ENCODE results near the gene PUM1. TPM values are rescaled to one million over a fixed set of nuclear protein-coding genes. Genes with fewer than 3 reads are reported as not detected.

Gene PUM1
- total RNA-seq, 4 donors from 2014 or later = 61.6 to 109 (median 76.9) TPM

DNA sequence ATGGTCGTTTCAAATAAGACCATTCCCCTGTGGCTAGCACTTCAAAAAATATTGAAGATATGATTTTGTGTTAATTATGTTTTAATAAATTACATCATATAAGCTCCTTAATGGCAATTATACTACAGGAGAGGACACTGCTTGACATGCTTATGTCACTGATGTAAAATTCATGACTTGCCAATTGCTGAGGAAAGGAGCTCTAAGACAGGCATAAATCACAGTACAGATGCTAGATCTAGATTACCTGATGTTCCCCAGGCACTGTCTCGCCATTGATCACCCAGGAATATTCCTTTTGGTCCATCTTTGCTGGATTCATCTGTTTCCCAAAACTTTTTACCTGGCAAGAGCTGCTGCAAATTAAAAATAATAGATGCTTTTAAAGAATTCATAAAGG is 58.8 kb downstream of the PUM1 start:
- Histone ChIP-seq H3K4me3 (no peak overlapping the region), H3K9me3 (no peaks in the 10 kb centered on the region), H3K4me1 (peaks cover 0 to 17% (median 0%) of the 10 kb centered on the region in 4 donors), H3K36me3 (peaks cover 0 to 36% (median 0%) of the 10 kb centered on the region in 3 donors), H3K27ac (no peak overlapping the region), H3K27me3 (no peaks in the 10 kb centered on the region)
- TF ChIP-seq POLR2A (IDR thresholded peaks at IDR 0.05) (no peak), CTCF (IDR thresholded peaks at IDR 0.05) (no peak)
- no peak for DNase-seq

- Histone ChIP-seq H3K4me1 (peaks cover 0 to 8% (median 0%) of the 10 kb centered on the region in 4 donors), H3K4me3 (no peak overlapping the region), H3K27ac (no peak overlapping the region), H3K27me3 (no peaks in the 10 kb centered on the region), H3K36me3 (peaks cover 0 to 36% (median 0%) of the 10 kb centered on the region in 3 donors), H3K9me3 (no peaks in the 10 kb centered on the region)
- TF ChIP-seq POLR2A (IDR thresholded peaks at IDR 0.05) (no peak), CTCF (IDR thresholded peaks at IDR 0.05) (no peak)
- no peak for DNase-seq
These were observed 59.8 kb downstream of the PUM1 start for GRCh38 chr1:31005617-31006166.

DNA sequence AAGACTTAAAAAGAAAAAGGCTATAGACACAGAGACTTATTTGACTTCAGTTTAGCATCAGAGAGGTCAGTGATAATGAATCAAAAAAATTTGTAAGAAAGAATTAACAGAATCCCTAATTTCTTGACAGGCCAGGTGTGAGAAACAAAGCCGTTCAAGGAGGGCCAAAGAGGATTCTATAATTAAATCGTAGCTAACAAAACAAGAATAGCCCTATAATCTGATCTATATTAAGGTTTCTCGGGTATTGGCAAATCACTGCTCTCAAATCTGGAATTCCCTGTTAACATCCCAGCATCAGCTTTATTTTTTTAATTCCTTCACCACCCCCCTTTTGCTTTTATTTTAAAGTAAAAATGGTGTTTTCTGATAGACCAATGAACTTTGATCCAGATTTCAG is 60.3 kb downstream of the PUM1 start:
- TF ChIP-seq CTCF (IDR thresholded peaks at IDR 0.05) (no peak), POLR2A (IDR thresholded peaks at IDR 0.05) (no peak)

DNA sequence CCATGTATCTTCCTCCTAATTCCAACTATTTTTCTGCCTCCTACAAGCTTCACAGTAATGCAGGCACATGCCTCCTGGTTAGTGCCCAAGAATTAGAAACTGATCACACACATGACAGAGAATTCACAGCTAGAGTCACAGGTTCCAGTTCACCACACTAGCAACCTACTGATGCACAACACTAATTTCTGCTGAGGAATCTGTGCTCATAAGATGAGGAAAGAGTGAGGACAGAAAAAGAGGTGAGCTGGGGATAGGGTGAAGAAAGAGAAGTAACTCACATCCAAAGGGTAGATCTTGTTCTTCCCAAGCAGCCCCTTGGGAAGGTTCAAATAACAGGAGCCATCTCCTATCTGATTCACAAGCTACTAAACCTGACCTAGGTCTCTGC is 61.3 kb downstream of the PUM1 start:
- Histone ChIP-seq H3K4me1 (no peaks in the 10 kb centered on the region), H3K9me3 (no peaks in the 10 kb centered on the region)

More for the DNA sequence above, 60.3 kb downstream of the PUM1 start:
- Histone ChIP-seq H3K36me3 (peaks cover 0 to 36% (median 0%) of the 10 kb centered on the region in 3 donors), H3K4me1 (peaks cover 0 to 3% (median 0%) of the 10 kb centered on the region in 4 donors), H3K27ac (no peak overlapping the region), H3K9me3 (no peaks in the 10 kb centered on the region), H3K27me3 (no peaks in the 10 kb centered on the region), H3K4me3 (no peak overlapping the region)
- no peak for DNase-seq

DNA sequence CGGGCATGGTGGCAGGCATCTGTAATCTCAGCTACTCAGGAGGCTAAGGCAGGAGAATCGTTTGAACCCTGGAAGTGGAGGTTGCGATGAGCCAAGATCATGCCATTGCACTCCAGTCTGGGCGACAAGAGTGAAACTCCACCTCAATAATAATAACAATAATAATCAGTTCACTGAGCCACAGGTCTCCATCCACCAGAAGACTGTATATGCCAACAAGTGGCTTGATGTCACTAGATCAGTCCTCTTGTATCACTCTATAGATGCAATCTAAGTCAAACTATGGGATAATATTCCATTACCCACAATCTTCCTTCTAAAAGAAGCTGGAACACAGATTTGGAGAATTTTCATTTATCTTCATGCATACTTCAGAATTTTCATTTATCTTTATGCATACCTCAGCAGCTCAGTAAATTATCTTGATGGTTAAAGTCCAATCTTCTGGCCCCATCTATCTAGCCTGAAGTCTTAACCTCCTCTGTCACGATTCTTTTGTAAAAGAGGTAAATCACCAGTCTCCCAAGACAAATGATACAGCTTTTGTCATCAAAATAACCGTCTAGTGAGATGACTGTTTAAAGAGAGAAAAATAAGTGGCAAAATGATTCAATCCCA is 61.8 kb downstream of the PUM1 start:
- Histone ChIP-seq H3K4me1 (no peaks in the 10 kb centered on the region), H3K36me3 (peaks cover 0 to 36% (median 0%) of the 10 kb centered on the region in 3 donors), H3K27ac (no peak overlapping the region), H3K9me3 (no peaks in the 10 kb centered on the region), H3K27me3 (no peaks in the 10 kb centered on the region), H3K4me3 (no peak overlapping the region)
- no peak for DNase-seq
- TF ChIP-seq CTCF (IDR thresholded peaks at IDR 0.05) (no peak), POLR2A (IDR thresholded peaks at IDR 0.05) (no peak)

More for the DNA sequence above, 61.3 kb downstream of the PUM1 start:
- Histone ChIP-seq H3K4me3 (no peak overlapping the region), H3K36me3 (peaks cover 0 to 36% (median 0%) of the 10 kb centered on the region in 3 donors), H3K27ac (no peak overlapping the region), H3K27me3 (no peaks in the 10 kb centered on the region)
- TF ChIP-seq CTCF (IDR thresholded peaks at IDR 0.05) (no peak), POLR2A (IDR thresholded peaks at IDR 0.05) (no peak)
- DNase-seq = no peak
